ENCODE data around the gene EZR. TPM values are rescaled to one million over a fixed set of nuclear protein-coding genes. Genes with fewer than 3 reads are reported as not detected.

The EZR gene
- total and polyA plus RNA-seq, 10 of the 15 experiments (the other 5 are each of a cell fraction or from before 2014, with no cell fraction given), result 79.1 to 282 (median 161) TPM

DNA sequence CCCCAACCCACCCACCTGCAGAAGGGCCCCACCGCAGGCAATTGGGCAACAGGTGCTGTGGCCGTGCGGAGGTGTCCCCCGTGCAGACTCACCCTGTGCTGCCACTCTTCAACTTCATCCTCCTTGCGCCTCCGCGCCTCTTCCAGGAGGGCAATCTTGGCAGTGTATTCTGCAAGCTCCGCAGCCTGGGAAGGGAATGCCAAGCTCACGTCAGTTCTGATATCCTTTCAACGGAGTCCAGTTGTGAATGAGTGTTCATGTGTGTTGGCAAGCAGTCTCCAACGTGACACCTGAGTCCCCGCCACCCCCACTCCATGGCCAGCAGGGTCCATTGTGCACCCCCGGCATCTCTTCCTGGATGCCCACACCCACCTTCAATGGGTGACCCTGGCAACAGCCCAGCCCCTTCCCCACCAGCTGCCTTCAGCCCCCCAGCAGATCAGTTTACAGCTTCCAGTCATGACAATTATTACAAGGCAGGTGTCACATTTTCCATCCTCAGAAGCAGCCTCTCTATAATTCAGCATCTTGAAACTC is 49.9 kb downstream of the EZR start:
- H4K20me1 ChIP-seq (ENCODE audit: control insufficient read depth, insufficient read depth), result no peaks in the 10 kb centered on the region; the same call in 1 of the 2 replicates
- DNase-seq (ENCODE audit: low read depth, low spot score) (no peak), ATAC-seq (no peak), FAIRE-seq (no peak)
- H2AFZ ChIP-seq (ENCODE audit: control insufficient read depth, low read depth, low read length), result no peak overlapping the region
- intact Hi-C loops (cut with micrococcal nuclease; ENCODE audit: unreplicated experiment), result no loop called here
- H3K4me3 ChIP-seq, result no peak overlapping the region
- no peak overlapping the region for H3K27ac ChIP-seq (ENCODE audit: control insufficient read depth, insufficient read depth)
- SMC1A ChIA-PET (ENCODE audit: uncharacterized antibody, unreplicated experiment), result interaction anchor here (0.6 to 1.7 kb wide), 6 partner anchors 18 to 168 kb away, joined by 3 to 5 read pairs (median 3); no protein-coding TSS in a partner anchor
- no peaks in the 10 kb centered on the region; the same call in 1 of the 2 replicates for H3K79me2 ChIP-seq (ENCODE audit: control insufficient read depth, insufficient read depth, low read length)
- POLR2A ChIA-PET, result no interaction called here
- WGBS (ENCODE audit: insufficient coverage, insufficient replicate concordance, low lambda C conversion rate, missing lambda C conversion rate), result 91% methylated on average over 12 of the region's 13 CpGs
- TF ChIP-seq BRCA1 (IDR thresholded peaks at IDR 0.05; ENCODE audit: low read depth, low read length) (no peak), POLR2AphosphoS5 (IDR thresholded peaks at IDR 0.05; ENCODE audit: low read length) (0 out of 2 replicates have a peak, but pooled peaks have one; percentile 47), NBN (IDR thresholded peaks at IDR 0.05) (no peak)
- TF ChIP-seq, protein P1, sequence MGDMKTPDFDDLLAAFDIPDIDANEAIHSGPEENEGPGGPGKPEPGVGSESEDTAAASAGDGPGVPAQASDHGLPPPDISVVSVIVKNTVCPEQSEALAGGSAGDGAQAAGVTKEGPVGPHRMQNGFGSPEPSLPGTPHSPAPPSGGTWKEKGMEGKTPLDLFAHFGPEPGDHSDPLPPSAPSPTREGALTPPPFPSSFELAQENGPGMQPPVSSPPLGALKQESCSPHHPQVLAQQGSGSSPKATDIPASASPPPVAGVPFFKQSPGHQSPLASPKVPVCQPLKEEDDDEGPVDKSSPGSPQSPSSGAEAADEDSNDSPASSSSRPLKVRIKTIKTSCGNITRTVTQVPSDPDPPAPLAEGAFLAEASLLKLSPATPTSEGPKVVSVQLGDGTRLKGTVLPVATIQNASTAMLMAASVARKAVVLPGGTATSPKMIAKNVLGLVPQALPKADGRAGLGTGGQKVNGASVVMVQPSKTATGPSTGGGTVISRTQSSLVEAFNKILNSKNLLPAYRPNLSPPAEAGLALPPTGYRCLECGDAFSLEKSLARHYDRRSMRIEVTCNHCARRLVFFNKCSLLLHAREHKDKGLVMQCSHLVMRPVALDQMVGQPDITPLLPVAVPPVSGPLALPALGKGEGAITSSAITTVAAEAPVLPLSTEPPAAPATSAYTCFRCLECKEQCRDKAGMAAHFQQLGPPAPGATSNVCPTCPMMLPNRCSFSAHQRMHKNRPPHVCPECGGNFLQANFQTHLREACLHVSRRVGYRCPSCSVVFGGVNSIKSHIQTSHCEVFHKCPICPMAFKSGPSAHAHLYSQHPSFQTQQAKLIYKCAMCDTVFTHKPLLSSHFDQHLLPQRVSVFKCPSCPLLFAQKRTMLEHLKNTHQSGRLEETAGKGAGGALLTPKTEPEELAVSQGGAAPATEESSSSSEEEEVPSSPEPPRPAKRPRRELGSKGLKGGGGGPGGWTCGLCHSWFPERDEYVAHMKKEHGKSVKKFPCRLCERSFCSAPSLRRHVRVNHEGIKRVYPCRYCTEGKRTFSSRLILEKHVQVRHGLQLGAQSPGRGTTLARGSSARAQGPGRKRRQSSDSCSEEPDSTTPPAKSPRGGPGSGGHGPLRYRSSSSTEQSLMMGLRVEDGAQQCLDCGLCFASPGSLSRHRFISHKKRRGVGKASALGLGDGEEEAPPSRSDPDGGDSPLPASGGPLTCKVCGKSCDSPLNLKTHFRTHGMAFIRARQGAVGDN (IDR thresholded peaks at IDR 0.05), result no peak
- no peaks in the 10 kb centered on the region for H3K4me1 ChIP-seq (ENCODE audit: control insufficient read depth, insufficient read depth, low read length)
- CTCF ChIA-PET, result interaction anchor here (1.0 to 1.2 kb wide), 4 partner anchors 10 to 555 kb away, joined by 3 read pairs; no protein-coding TSS in a partner anchor
- H3K36me3 ChIP-seq (ENCODE audit: control insufficient read depth in 2 of 2, insufficient read depth in 2 of 2, low read length in 1 of 2), result peaks cover 64 to 71% of the 10 kb centered on the region in 2 experiments
- RAD21 ChIA-PET (ENCODE audit: unreplicated experiment), result interaction anchor here (0.8 to 1.2 kb wide), 2 partner anchors 190 to 555 kb away, joined by 3 read pairs; no protein-coding TSS in a partner anchor
- in situ Hi-C loops (cut with MboI), result no loop called here
- BruUV-seq (replicated peaks), result no TSS peak
- H3K27me3 ChIP-seq (replicated peaks in 1 of 2; ENCODE audit: control insufficient read depth in 2 of 2, insufficient read depth in 2 of 2, low read length in 1 of 2), result no peaks in the 10 kb centered on the region
- H3K9me3 ChIP-seq (replicated peaks; ENCODE audit: control insufficient read depth, insufficient read depth, low read length), result no peaks in the 10 kb centered on the region
- no peak overlapping the region for H3K9ac ChIP-seq (ENCODE audit: control insufficient read depth, insufficient read depth, low read length)
- no peak overlapping the region for H3K4me2 ChIP-seq (ENCODE audit: control insufficient read depth, insufficient read depth)
